Left lung (tissue), 10 donors: ENCODE measurements around the gene ALG5. TPM values are rescaled to one million over a fixed set of nuclear protein-coding genes. Genes with fewer than 3 reads are reported as not detected.

ENCODE experiments used
- ATAC-seq: fragments of 200-7000 bp; cut with Tn5 transposase; one replicate; pipeline ENCODE4 v1.9.1; 2020; ENCODE audit warnings: moderate library complexity
- DNase-seq, 4 donors: peaks; one replicate each; pipeline ENCODE4 v3.0.0-alpha.2; 2013 to 2020
- H3K27ac ChIP-seq, 2 donors: fragments of 200-600 bp; sonication (generic) in 1 of 2; one replicate each; pipeline versions ENCODE4 v1.5.0 to v1.8.0; 2020 to 2021
- H3K27me3 ChIP-seq, 2 donors: fragments of 200-600 bp; sonication (generic) in 1 of 2; one replicate each; pipeline versions ENCODE4 v1.5.0 to v1.8.0; 2020 to 2021
- H3K36me3 ChIP-seq, 2 donors: fragments of 200-600 bp; sonication (generic) in 1 of 2; one replicate each; pipeline versions ENCODE4 v1.5.0 to v1.8.0; 2020 to 2021
- H3K4me1 ChIP-seq, 2 donors: fragments of 200-600 bp; one replicate each; pipeline ENCODE4 v1.8.0; 2021
- H3K4me3 ChIP-seq, 2 donors: fragments of 200-600 bp; sonication (generic) in 1 of 2; one replicate each; pipeline versions ENCODE4 v1.5.0 to v1.8.0; 2020 to 2021; ENCODE audit warnings: mild to moderate bottlenecking in 1 of 2
- H3K9me3 ChIP-seq, 2 donors: fragments of 200-600 bp; sonication (generic) in 1 of 2; one replicate each; pipeline versions ENCODE4 v1.5.0 to v1.8.0; 2020 to 2021
- intact Hi-C, 2 donors: fragments of 100-400 bp; cut with DNase I; formaldehyde crosslinking; loops; one replicate each; pipeline versions ENCODE4 v1.11.2 to v1.14.2; 2022
- polyA plus RNA-seq, 6 donors: library from polyadenylated mRNA; unstranded; fragments of 120-200 nt; gene quantifications; one replicate each; pipeline ENCODE4 v1.2.1, GENCODE V29; 2013; ENCODE audit not compliant: insufficient read length in 6 of 6
- total RNA-seq, 2 donors: library from RNA; stranded (reverse); fragmentation: NEBNext Ultra II Directional; extraction: Animal tissue kit (Norgen Biotek cat#: 25700); gene quantifications; one replicate each; pipeline ENCODE4 v1.2.1, GENCODE V29; 2021
- TF ChIP-seq, protein P1 (sequence below), 2 donors: fragments of 200-600 bp; sonication (generic) in 1 of 2; IDR thresholded peaks; one replicate each; pipeline versions ENCODE4 v1.5.0 to v1.8.0; 2021; ENCODE audit warnings: antibody characterized with exemption in 2 of 2
- donor health status: DM: no; HTN: yes; CAD: no.
- donor health status: DM: no; HTN: no; CAD: no.

ALG5 gene
- total and polyA plus RNA-seq, 8 donors = 36.2 to 45.4 (median 40.9) TPM

- DNase-seq (no peak), ATAC-seq (no peak)
- Histone ChIP-seq H3K4me3 (no peak overlapping the region), H3K27ac (no peak overlapping the region), H3K36me3 (no peaks in the 10 kb centered on the region), H3K9me3 (no peaks in the 10 kb centered on the region), H3K27me3 (no peaks in the 10 kb centered on the region), H3K4me1 (no peaks in the 10 kb centered on the region)
- TF ChIP-seq, protein P1, sequence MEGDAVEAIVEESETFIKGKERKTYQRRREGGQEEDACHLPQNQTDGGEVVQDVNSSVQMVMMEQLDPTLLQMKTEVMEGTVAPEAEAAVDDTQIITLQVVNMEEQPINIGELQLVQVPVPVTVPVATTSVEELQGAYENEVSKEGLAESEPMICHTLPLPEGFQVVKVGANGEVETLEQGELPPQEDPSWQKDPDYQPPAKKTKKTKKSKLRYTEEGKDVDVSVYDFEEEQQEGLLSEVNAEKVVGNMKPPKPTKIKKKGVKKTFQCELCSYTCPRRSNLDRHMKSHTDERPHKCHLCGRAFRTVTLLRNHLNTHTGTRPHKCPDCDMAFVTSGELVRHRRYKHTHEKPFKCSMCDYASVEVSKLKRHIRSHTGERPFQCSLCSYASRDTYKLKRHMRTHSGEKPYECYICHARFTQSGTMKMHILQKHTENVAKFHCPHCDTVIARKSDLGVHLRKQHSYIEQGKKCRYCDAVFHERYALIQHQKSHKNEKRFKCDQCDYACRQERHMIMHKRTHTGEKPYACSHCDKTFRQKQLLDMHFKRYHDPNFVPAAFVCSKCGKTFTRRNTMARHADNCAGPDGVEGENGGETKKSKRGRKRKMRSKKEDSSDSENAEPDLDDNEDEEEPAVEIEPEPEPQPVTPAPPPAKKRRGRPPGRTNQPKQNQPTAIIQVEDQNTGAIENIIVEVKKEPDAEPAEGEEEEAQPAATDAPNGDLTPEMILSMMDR (IDR thresholded peaks at IDR 0.05) = no peak
- intact Hi-C loops = no loop called here
Observed at GRCh38 chr13:36910545-36910944, 88.6 kb downstream of the ALG5 start.

- Histone ChIP-seq H3K27ac (no peak overlapping the region), H3K27me3 (no peaks in the 10 kb centered on the region), H3K4me3 (no peak overlapping the region), H3K9me3 (no peaks in the 10 kb centered on the region), H3K4me1 (no peaks in the 10 kb centered on the region), H3K36me3 (no peaks in the 10 kb centered on the region)
- TF ChIP-seq, protein P1 (IDR thresholded peaks at IDR 0.05) = no peak
- ATAC-seq (no peak), DNase-seq (no peak)
- intact Hi-C loops = no loop called here
Observed at GRCh38 chr13:36907821-36908220, 91.3 kb downstream of the ALG5 start.

- H3K9me3 ChIP-seq = no peaks in the 10 kb centered on the region
- DNase-seq = no peak
- H3K4me3 ChIP-seq = no peak overlapping the region
- no peaks in the 10 kb centered on the region for H3K36me3 ChIP-seq
- intact Hi-C loops = no loop called here
- no peaks in the 10 kb centered on the region for H3K27me3 ChIP-seq
- no peak for ATAC-seq
- TF ChIP-seq, protein P1 (IDR thresholded peaks at IDR 0.05) = no peak
- H3K4me1 ChIP-seq = no peaks in the 10 kb centered on the region
- H3K27ac ChIP-seq = no peak overlapping the region
Observed at GRCh38 chr13:36907266-36907665, 91.9 kb downstream of the ALG5 start.

GRCh38 chr13:36905944-36906343 is 93.2 kb downstream of the ALG5 start:
- intact Hi-C loops = no loop called here
- H3K27me3 ChIP-seq = no peaks in the 10 kb centered on the region
- no peaks in the 10 kb centered on the region for H3K9me3 ChIP-seq
- H3K27ac ChIP-seq = no peak overlapping the region
- H3K4me3 ChIP-seq = no peak overlapping the region
- TF ChIP-seq, protein P1 (IDR thresholded peaks at IDR 0.05) = no peak
- DNase-seq (no peak), ATAC-seq (no peak)
- no peaks in the 10 kb centered on the region for H3K4me1 ChIP-seq
- H3K36me3 ChIP-seq = no peaks in the 10 kb centered on the region

DNA sequence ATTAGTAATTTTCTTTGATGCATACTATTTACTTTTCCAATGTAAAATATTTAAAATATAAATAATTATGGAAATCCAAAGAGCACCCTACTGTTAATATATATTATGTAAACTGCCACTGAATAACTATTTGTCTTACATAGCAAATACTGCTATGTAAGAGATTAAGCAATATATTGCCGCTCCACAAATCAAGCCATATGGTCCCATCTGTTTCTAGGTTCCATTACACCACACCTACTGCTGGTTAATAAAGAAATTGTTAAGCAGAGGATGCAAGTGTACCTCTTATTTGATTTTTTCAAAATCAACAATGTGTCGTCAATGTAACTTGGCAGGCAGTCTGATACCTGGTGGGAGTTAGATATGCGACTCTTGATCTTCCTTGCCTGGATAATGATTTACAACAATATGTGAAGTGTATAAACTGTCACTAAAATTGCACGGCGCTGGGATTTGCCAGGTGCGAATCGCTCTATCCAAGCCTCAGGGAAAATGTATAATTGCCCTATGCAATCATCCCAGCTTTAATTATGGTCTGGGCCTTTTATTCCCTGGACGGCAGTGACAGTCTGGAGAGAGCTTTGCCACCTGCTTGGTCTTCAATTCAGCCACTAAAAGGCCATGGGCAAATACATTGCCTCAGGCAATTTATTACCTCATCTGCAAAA is 95.1 kb downstream of the ALG5 start:
- no peak overlapping the region for H3K27ac ChIP-seq
- TF ChIP-seq, protein P1 (IDR thresholded peaks at IDR 0.05) = no peak
- no peak for ATAC-seq
- no peaks in the 10 kb centered on the region for H3K36me3 ChIP-seq
- no peaks in the 10 kb centered on the region for H3K4me1 ChIP-seq
- no peak overlapping the region for H3K4me3 ChIP-seq
- peaks cover 0 to 5% of the 10 kb centered on the region in 2 donors for H3K9me3 ChIP-seq
- H3K27me3 ChIP-seq = no peaks in the 10 kb centered on the region
- intact Hi-C loops = no loop called here
- DNase-seq = no peak

Other genes with a start within 250 kb of the ALG5 start
- 1 to 10 TPM; 3.6 to 4.7 TPM for gene RFXAP, start 180.1 kb downstream of the ALG5 start, total RNA-seq
- 10 to 100 TPM; 16.2 to 23.4 (median 19.4) TPM for gene RFXAP, start 180.1 kb downstream of the ALG5 start, polyA plus RNA-seq
- 1 to 10 TPM; 9.2 to 9.4 TPM for gene SMAD9, start 79.1 kb downstream of the ALG5 start, total RNA-seq
- gene SMAD9, start 79.1 kb downstream of the ALG5 start, polyA plus RNA-seq = 10 to 100 TPM; 23.3 to 33.0 (median 30.7) TPM
- gene EXOSC8, start 1.4 kb upstream of the ALG5 start, total RNA-seq = 10 to 100 TPM; 21.5 to 38.5 TPM
- gene EXOSC8, start 1.4 kb upstream of the ALG5 start, polyA plus RNA-seq = 10 to 100 TPM; 72.5 to 94.7 (median 86.9) TPM
- gene SUPT20H, start 60.3 kb upstream of the ALG5 start, total RNA-seq = 10 to 100 TPM; 51.2 to 58.3 TPM
- gene SUPT20H, start 60.3 kb upstream of the ALG5 start, polyA plus RNA-seq = 100 to 1,000 TPM; 101 to 135 (median 109) TPM
- gene CSNK1A1L, start 106.3 kb upstream of the ALG5 start, total RNA-seq = not detected
- under 1 TPM; 0.09 to 0.21 (median 0.18) TPM for gene CSNK1A1L, start 106.3 kb upstream of the ALG5 start, polyA plus RNA-seq